ENCODE measurements around the gene SFXN4. TPM values are rescaled to one million over a fixed set of nuclear protein-coding genes. Genes with fewer than 3 reads are reported as not detected.

SFXN4 gene
- total RNA-seq, 2 donors from 2014 or later = 18.3 to 23.2 TPM

- peak within 1 kb of the TSS; percentile 68 for H3K9ac ChIP-seq (ENCODE audit: extremely low read depth, low read length, poor library complexity, severe bottlenecking)
- Mint-ChIP-seq H3K27ac (peak within 1 kb of the TSS; percentile 93), H3K36me3 (ENCODE audit: low read depth) (no peaks in the 10 kb centered on the region), H3K4me3 (peak within 1 kb of the TSS; percentile 66), H3K4me1 (peaks cover 55% of the 10 kb centered on the region), H3K27me3 (ENCODE audit: insufficient read depth) (peaks cover 18% of the 10 kb centered on the region), H3K9me3 (no peaks in the 10 kb centered on the region)
- H3K9me3 ChIP-seq (ENCODE audit: control insufficient read depth, low read length) = no peaks in the 10 kb centered on the region
- H3K27me3 ChIP-seq (ENCODE audit: control insufficient read depth, insufficient read depth, low read length, poor library complexity, severe bottlenecking) = peaks cover 15% of the 10 kb centered on the region
- H3K36me3 ChIP-seq (ENCODE audit: control insufficient read depth, insufficient read depth, low read length) = no peaks in the 10 kb centered on the region
- DNase-seq = peak; percentile 96
- 0% methylated on average over 28 of the region's 34 CpGs; no CpG with 5 or more reads in 1 of the 2 experiments for WGBS, 2 experiments (ENCODE audit: insufficient coverage in 1 of 2, insufficient read length in 1 of 2)
- H3K4me1 ChIP-seq (ENCODE audit: control insufficient read depth, insufficient read depth, low read length) = peaks cover 13% of the 10 kb centered on the region
- peak within 1 kb of the TSS; percentile 86 for H3K4me3 ChIP-seq (ENCODE audit: low read length)
- TF ChIP-seq, protein P1, sequence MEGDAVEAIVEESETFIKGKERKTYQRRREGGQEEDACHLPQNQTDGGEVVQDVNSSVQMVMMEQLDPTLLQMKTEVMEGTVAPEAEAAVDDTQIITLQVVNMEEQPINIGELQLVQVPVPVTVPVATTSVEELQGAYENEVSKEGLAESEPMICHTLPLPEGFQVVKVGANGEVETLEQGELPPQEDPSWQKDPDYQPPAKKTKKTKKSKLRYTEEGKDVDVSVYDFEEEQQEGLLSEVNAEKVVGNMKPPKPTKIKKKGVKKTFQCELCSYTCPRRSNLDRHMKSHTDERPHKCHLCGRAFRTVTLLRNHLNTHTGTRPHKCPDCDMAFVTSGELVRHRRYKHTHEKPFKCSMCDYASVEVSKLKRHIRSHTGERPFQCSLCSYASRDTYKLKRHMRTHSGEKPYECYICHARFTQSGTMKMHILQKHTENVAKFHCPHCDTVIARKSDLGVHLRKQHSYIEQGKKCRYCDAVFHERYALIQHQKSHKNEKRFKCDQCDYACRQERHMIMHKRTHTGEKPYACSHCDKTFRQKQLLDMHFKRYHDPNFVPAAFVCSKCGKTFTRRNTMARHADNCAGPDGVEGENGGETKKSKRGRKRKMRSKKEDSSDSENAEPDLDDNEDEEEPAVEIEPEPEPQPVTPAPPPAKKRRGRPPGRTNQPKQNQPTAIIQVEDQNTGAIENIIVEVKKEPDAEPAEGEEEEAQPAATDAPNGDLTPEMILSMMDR (conservative IDR thresholded peaks at IDR 0.05) = no peak
- peak within 1 kb of the TSS; percentile 95 for H3K27ac ChIP-seq (ENCODE audit: low read depth, low read length)
Measured at GRCh38 chr10:119207366-119207666, 41.8 kb upstream of the SFXN4 start, which contains the start of gene GRK5. Gene GRK5 (plus strand): TSS chr10:119207571. CDS start chr10:119207918, 347 bp downstream.

GRCh38 chr10:119206603-119207365 lies 41.3 kb upstream of the SFXN4 start:
- peaks cover 15% of the 10 kb centered on the region for H3K27me3 ChIP-seq (ENCODE audit: control insufficient read depth, insufficient read depth, low read length, poor library complexity, severe bottlenecking)
- peak overlapping the region; percentile 93 for H3K27ac Mint-ChIP-seq
- TF ChIP-seq, protein P1 (conservative IDR thresholded peaks at IDR 0.05) = peak; percentile 93
- H3K9me3 Mint-ChIP-seq = no peaks in the 10 kb centered on the region
- peak overlapping the region; percentile 68 for H3K9ac ChIP-seq (ENCODE audit: extremely low read depth, low read length, poor library complexity, severe bottlenecking)
- WGBS, 2 experiments (ENCODE audit: insufficient coverage in 1 of 2, insufficient read length in 1 of 2) = 3 to 29% methylated on average over 12 to 97 of the region's 97 CpGs
- peak overlapping the region; percentile 66 for H3K4me3 Mint-ChIP-seq
- peaks cover 10% of the 10 kb centered on the region for H3K4me1 ChIP-seq (ENCODE audit: control insufficient read depth, insufficient read depth, low read length)
- no peaks in the 10 kb centered on the region for H3K36me3 Mint-ChIP-seq (ENCODE audit: low read depth)
- peaks cover 50% of the 10 kb centered on the region for H3K4me1 Mint-ChIP-seq
- no peaks in the 10 kb centered on the region for H3K36me3 ChIP-seq (ENCODE audit: control insufficient read depth, insufficient read depth, low read length)
- peak overlapping the region; percentile 76 for H3K4me3 ChIP-seq (ENCODE audit: low read length)
- peak; percentile 88 for DNase-seq
- no peaks in the 10 kb centered on the region for H3K9me3 ChIP-seq (ENCODE audit: control insufficient read depth, low read length)
- peaks cover 18% of the 10 kb centered on the region for H3K27me3 Mint-ChIP-seq (ENCODE audit: insufficient read depth)
- H3K27ac ChIP-seq (ENCODE audit: low read depth, low read length) = peak overlapping the region; percentile 95

DNA sequence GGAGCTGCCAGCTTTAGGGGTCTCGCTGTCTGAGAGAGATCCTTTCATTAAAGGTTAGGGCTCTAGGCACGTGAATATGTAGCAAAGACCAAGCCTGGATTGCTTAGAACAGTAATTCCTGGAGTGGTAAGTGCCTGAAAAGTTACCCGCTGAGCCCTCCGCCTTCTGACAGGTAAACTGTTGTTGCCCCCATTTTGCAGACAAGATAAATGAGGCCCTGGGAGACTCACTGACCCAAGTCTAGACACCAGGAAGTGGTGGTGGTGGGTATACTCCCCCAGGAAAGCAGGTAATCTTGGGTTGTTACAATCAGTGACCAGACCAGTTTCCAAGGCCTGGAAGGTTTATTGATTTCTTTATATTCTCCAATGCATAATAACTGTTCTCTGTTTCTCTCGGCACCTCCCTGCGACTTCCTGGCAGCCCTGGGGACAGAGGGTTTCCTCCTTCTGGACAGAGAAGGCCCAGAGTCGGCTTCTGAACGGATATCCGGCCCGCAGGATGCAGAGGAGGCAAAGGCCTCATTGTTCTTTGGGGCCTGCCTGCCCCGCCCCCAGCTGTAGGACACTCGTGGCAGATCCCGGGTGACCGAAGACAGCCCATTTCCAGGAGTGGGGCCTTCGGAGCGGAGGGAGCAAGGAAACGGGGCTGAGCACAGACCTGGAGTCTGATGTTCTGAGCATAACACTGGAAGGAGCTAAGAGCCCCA lies 40.5 kb upstream of the SFXN4 start:
- Mint-ChIP-seq H3K36me3 (ENCODE audit: low read depth) (no peaks in the 10 kb centered on the region), H3K4me1 (peaks cover 42% of the 10 kb centered on the region), H3K27ac (peak overlapping the region; percentile 93), H3K9me3 (no peaks in the 10 kb centered on the region), H3K4me3 (peak overlapping the region; percentile 66), H3K27me3 (ENCODE audit: insufficient read depth) (peaks cover 18% of the 10 kb centered on the region)
- TF ChIP-seq, protein P1 (conservative IDR thresholded peaks at IDR 0.05) = no peak
- H3K9ac ChIP-seq (ENCODE audit: extremely low read depth, low read length, poor library complexity, severe bottlenecking) = no peak overlapping the region
- peaks cover 4% of the 10 kb centered on the region for H3K4me1 ChIP-seq (ENCODE audit: control insufficient read depth, insufficient read depth, low read length)
- 68 to 79% methylated on average over 6 to 17 of the region's 17 CpGs for WGBS, 2 experiments (ENCODE audit: insufficient coverage in 1 of 2, insufficient read length in 1 of 2)
- peak; percentile 74 for DNase-seq
- H3K36me3 ChIP-seq (ENCODE audit: control insufficient read depth, insufficient read depth, low read length) = no peaks in the 10 kb centered on the region
- H3K9me3 ChIP-seq (ENCODE audit: control insufficient read depth, low read length) = no peaks in the 10 kb centered on the region
- peak overlapping the region; percentile 95 for H3K27ac ChIP-seq (ENCODE audit: low read depth, low read length)
- peak overlapping the region; percentile 76 for H3K4me3 ChIP-seq (ENCODE audit: low read length)
- peaks cover 15% of the 10 kb centered on the region for H3K27me3 ChIP-seq (ENCODE audit: control insufficient read depth, insufficient read depth, low read length, poor library complexity, severe bottlenecking)

Data from endodermal cell (in vitro differentiated cells).